Ovary (tissue), 3 donors: Measurements from ENCODE around the gene PTTG1IP.

Experiments
- EP300 ChIP-seq: sonication (generic); formaldehyde crosslinking; IDR thresholded peaks from one replicate; pipeline ENCODE4 v1.6.1; 2017; ENCODE audit warnings: antibody characterized with exemption
- POLR2A ChIP-seq: fragments of 450-650 bp; IDR thresholded peaks from one replicate; pipeline ENCODE4 v1.6.1; 2017; ENCODE audit warnings: antibody characterized with exemption, mild to moderate bottlenecking, moderate library complexity
- TF ChIP-seq, protein P1 (sequence below), 3 donors: fragments of 450-650 bp in 2 of 3; fragments of 200-600 bp in 1 of 3; IDR thresholded peaks; one replicate each; pipeline versions ENCODE4 v1.5.1 to v1.8.0; 2016 to 2022; ENCODE audit warnings: antibody characterized with exemption in 3 of 3, mild to moderate bottlenecking in 1 of 3
- donor health status: DM: no; HTN: no; CAD: no.

DNA sequence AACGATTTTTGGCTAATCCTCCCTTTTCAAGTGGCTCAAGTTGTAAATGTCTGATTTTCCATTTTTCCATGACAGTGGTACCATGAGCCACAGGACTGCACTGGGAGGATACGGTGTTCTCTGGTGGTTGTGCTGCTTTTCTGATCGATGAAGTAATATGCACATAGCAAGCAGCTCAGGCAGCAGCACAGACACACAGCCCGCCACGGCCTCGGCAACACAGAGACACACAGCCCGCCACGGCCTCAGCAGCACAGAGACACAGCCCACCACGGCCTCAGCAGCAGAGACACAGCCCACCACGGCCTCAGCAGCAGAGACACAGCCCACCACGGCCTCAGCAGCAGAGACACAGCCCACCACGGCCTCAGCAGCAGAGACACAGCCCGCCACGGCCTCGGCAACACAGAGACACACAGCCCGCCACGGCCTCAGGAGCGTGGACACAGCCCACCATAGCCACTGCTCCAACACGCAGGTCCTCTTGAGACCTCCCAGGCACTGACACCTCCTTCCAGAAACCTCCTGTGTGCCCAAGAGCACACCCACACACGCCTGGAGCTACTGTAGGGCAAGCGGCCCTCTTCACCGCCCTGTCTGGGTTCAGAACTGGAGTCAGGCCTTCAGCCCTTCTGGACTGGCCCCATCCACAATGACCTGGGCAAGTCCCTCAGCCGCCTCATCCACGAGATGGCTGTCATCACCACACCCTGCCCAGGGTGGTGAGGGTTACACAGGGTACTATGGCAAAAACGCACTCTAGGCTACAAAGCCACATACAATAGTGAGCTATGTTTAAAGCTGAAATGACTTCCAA is 10.4 kb downstream of the PTTG1IP start:
- TF ChIP-seq, protein P1, sequence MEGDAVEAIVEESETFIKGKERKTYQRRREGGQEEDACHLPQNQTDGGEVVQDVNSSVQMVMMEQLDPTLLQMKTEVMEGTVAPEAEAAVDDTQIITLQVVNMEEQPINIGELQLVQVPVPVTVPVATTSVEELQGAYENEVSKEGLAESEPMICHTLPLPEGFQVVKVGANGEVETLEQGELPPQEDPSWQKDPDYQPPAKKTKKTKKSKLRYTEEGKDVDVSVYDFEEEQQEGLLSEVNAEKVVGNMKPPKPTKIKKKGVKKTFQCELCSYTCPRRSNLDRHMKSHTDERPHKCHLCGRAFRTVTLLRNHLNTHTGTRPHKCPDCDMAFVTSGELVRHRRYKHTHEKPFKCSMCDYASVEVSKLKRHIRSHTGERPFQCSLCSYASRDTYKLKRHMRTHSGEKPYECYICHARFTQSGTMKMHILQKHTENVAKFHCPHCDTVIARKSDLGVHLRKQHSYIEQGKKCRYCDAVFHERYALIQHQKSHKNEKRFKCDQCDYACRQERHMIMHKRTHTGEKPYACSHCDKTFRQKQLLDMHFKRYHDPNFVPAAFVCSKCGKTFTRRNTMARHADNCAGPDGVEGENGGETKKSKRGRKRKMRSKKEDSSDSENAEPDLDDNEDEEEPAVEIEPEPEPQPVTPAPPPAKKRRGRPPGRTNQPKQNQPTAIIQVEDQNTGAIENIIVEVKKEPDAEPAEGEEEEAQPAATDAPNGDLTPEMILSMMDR (IDR thresholded peaks at IDR 0.05) = no peak
- TF ChIP-seq POLR2A (no peak), EP300 (no peak)
